GM23248 (cell line): Measurements from ENCODE around the gene PRSS3.

Experiments used
- EZH2 ChIP-seq: fragments of 200-600 bp; sonication (generic); IDR thresholded peaks from 2 replicates; pipeline ENCODE4 v1.6.1; 2018; ENCODE audit warnings: antibody characterized with exemption, mild to moderate bottlenecking; ENCODE audit not compliant: insufficient read depth, poor library complexity, severe bottlenecking
- EZH2phosphoT487 ChIP-seq: fragments of 200-600 bp; sonication (generic); IDR thresholded peaks from 2 replicates; pipeline ENCODE4 v1.6.1; 2018; ENCODE audit warnings: antibody characterized with exemption, moderate library complexity, mild to moderate bottlenecking, low read depth; ENCODE audit not compliant: insufficient read depth

DNA sequence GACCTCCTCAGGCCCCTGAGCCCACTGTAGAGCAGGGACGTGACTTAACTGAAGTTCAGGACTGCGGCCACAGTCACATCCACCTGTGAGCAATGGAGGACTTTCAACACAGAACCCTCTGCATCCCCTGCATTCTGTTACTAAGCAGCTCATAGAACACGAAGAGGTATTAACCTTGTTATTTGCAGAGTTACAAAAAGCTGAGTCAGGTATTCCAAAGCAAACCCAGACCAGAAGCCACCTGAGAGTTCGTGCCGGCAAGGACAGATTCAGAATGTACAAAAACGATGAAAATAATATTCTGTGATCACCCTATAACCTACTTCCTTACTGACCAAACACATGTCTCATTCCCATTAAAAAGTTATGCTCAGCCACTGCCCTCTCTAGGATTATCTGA is 33.0 kb upstream of the PRSS3 start:
- TF ChIP-seq EZH2 (no peak), EZH2phosphoT487 (no peak)
